HG03159 (cell line): ENCODE data around the gene FMN2.

ENCODE experiments used
- ATAC-seq: cut with Tn5 transposase; IDR thresholded peaks from one replicate; pipeline ENCODE4 v1.9.1; 2021; ENCODE audit warnings: mild to moderate bottlenecking, moderate library complexity; ENCODE audit not compliant: unreplicated experiment

The FMN2 gene

DNA sequence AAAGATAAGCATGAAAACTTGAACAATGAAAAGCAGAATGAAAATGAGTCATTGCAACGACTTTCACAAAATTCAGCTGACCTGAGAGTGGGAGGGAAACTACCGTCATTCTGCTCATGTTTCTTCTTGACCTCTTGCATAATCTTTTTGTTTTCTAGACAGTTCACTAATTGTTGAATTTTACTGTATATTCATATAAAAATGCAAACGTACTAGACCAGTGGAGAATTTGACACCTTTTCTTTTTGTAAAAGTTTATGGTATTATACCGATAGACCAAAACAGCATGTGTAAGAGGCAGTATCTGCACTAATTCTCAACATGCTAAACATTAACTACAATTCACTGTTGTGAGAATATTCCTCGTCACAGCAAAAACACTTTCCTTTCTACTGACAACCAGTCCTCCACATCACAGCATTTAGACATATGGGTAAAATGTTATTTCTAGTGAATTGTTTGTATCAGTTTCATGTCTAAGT, 382.5 kb downstream of the FMN2 start:
- peak; percentile 85 for ATAC-seq

DNA sequence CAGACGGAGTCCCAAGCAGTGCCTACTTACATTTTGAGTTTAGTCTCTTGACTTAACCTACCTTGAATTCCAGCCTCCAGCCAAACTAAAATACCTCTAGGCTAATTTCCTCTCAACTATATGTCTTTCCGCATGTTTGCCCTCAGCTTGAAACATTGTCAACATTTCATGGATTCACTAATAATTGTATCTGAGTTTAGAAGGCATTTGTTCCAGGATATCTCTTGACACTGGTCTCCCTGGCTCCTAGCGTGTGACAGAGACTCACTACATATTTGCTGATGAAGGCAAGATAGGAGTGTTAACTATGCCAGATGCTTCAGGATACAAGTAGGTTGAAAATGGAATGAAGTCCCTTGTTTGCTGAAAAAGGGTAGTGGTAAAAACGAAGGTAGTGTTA, 384.1 kb downstream of the FMN2 start:
- no peak for ATAC-seq

DNA sequence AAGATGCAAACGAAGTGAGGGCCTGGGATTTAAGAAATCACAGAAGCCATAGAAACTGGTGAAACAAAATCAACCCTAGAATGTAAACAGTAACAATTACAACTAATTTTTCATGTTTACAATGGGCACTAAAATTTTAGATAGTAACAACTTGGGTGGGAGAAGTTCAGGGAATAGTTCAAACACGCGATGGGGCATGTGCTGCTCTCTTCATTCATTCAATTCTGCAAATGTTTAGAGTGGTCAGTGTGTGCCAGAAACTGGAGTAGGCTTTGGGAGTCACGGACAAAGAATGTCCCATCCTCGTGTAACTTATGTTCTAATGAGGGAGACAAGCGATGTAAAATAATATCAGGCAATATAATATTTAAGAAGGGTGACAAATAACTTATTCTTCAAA, 386.9 kb downstream of the FMN2 start:
- ATAC-seq = no peak

DNA sequence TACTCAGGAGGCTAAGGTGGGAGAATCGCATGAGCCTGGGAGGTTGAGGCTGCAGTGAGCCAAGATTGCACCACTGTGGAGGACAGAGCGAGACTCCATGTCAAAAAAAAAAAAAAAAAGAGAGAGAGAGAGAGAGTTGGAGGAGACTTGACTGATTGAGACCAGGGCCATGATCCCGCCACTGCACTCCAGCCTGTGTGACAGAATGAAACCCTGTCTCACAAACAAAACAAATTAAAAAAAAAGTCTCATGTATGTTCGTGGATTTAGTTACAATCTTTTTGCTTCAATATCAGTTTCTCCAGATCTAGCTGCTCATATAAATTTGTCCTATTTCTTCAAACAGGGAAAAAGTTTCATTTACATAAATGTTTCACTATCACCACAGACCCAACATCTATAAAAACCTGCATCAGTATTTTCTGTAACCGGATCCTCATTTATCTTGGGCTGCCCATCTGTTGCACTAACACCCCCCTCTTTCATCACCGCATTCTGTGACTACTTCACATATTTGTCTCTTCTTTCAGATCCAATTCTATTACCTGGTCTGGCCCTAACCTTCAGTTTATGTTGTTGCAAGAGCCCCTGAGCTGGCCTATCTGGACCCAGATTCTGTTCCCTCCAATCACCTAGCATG, 393.2 kb downstream of the FMN2 start:
- ATAC-seq = no peak

DNA sequence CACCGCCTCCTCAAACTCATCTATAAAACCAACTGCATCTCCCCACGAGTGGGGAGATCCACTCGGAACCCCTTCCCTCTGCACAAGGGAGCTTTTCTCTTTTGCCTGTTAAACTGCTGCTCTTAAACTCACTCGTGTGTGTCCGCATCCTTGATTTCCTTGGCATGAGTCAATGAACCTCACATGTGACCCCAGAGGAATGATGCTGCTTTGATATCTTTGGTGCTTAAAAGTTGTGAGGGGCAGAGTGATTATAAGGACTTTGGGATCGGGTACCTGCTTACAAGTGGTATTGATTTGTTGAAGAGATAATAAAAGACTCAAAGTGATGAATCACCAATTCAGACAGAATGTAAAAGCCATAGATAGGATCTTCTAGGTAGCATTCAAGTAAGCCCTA, 394.9 kb downstream of the FMN2 start:
- no peak for ATAC-seq

DNA sequence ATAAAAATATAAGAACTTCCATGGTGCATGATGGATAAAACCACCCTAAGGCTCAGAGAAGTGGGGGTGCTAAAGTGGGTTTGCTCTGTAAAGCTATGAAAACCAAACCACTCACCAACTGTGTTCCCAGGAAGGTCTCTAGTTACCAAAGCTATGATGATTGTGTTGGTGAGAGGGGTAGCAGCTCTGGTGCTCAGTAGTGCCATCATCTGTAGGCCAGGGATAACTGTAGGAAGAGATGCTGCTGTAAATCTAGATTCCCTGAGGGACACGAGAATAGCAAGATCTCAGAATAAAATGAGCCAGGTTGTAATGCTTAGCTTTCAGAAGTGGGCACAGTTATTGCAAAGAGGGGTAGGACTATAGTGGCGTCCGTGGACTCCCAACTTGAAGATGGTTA, 395.8 kb downstream of the FMN2 start:
- no peak for ATAC-seq

DNA sequence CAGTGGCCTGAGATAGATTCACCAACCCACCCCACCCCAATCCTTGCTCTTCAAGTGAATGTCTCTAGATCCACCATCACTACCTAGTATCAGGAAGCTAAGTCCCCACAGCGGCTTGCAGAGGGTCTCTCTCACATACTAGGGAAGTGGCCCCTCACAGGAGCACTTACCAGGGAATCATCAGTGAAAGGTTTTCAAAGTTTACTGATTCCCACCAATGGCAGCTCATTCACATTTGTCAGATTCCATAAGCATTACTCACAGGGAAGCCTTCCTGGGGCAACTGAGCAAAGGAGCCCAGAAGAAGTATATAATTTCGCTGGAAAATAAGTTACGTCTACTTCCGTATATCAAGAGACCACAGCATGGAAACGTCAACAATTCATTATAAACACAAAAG, 399.5 kb downstream of the FMN2 start:
- ATAC-seq = no peak

DNA sequence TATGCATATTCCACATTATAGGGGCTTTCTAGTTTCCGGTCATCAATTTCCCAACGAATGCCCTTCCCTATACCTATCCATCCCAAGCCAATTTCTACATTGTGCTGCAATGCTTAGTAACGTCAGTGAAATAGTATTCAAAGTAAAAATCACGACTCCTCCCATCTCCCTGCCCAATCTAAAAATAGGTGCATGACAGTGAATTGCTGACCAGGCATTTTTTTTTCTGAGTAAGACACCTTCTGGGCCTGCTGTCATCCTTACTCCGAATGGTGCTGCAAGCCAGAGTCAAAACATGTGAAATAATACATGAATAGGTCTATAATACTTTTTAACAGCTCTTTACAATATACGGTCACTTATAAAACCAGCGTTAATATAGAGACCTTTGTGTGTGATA, 400.1 kb downstream of the FMN2 start:
- no peak for ATAC-seq

DNA sequence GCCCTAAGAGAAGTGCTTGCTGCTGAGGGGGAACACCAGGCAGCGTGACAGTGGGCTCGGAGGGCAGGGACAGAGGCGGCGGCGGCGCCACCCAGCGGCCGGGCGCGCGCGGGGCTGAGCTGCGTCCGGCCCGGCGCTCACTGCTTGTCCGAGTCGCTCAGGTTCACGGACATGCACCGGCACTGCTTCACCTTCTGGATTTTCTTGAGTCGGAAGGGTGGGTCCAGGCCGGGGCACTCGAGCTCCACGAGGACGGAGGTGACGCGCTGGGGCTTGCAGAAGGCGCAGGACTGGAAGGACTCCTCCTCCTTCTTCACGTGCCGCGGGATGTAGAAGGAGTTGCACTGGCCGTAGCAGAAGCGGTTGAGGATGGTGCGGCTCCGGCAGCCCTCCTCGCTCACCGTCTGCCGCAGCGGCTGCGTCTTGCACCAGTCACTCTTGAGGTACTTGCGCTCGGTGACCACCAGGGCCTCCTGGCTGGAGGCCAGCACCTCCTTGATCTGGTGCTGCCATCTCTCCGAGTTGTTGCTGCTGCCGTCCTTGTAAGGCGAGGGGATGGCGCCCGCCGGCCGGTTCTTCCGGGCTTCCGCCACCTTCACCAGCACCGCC, 401.3 kb downstream of the FMN2 start:
- ATAC-seq = no peak

DNA sequence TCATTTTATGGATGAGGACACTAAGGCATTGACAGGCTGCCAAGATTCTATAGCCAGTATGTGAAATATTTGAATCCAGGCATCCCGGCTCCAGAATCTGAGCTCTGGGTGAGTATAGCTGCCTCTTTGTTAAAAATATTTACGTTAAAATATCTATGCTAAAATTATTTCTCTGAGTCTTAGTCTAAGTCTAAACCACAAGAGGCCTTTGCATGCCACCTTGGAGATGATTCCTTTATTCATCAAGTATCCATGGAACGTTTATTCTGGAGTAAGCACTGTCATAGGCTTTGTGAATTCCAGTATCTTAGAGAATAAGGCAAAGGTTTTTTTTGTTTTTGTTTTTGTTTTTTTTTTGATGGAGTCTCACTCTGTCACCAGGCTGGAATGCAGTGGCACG, 403.9 kb downstream of the FMN2 start:
- no peak for ATAC-seq

DNA sequence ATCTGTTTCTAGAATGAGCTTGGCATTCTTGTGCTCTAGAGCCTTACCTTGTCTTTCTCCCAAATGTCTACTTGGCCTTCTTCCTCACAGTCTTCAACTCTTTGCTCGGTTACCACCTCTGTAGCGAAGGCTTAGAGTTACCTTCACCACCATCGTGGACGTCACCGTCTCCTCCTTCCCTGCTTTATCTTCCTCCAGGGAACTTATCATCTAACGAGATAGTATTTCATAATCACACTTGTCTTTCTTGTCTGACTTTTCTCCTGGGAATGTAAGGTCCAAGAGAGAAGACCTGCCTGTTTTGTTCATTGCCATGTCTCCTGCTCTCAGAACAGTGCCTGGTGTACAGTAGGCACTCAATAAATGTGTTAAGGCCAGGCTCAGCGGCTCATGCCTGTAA, 404.7 kb downstream of the FMN2 start:
- no peak for ATAC-seq

DNA sequence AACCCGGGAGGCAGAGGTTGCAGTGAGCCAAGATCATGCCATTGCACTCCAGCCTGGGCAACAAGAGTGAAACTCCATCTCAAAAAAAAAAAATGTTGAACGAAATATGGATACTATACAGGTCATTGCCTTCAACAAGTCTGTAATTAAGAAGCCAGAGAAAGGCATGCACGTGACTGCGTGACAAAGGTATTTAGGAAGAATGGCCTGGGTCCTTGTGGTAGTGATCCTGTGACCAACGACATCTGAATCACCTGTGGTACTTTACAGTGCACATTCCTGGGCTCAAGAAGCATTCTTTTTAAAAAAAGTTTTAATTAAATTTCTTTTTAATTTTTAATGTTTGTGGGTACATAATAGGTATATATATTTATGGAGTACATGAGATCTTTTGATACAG, 405.3 kb downstream of the FMN2 start:
- ATAC-seq = no peak

DNA sequence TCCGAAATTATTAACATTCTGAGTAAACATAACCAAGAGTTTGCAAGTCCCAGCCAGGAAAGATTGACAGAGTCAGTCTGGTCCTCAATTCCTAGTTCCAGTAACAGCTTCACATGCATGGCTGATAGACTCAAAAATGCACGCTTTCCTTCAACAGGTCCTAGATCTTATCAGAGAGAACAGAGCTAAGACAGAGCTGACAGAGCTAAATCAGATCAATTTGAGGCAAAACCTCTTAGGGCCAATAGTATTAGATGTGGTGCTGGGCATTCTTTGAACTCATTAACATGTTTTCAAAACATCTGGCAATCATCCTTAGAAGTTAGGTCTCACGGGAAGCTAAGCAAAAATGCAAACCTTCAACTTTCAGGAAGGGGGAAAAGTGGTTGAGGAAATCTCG, 406.2 kb downstream of the FMN2 start:
- no peak for ATAC-seq

DNA sequence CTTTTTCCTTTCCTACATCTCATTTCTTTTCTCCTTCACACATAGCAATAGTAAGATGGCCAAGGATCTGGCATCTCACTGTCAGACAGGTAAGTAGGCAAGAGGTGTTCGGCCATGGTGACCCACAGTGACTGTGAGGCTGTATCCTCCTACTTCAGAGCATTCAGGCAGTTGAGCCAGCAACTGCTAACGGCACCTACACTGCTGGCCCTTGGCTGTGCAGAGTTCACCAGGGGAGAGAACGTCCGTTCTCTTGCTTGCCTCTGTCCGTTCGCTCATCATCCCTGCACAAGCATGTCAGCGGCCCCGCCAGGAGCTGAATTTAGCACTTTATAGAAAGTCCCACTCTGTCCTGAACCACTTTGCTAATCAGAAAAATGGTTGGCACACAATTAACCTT, 406.7 kb downstream of the FMN2 start:
- ATAC-seq = no peak

DNA sequence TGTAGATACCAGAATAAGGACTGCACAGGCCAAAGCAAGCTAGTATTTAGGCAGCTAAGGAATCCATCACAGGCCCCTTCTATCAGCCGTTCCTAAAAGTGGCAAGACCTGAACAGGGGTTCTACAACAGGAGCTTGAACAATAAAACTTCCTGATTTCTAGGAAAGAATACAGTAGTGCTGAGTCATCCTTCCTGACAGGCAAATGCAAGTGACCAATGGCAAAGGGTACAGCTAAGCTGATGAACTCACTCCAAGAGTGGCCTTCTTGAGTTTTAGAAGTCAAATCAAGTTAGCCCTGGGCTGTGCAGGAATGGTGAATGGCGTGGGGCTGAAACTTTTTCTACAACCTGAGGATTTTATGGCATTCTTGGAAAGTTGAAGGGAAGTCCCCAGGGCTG, 407.3 kb downstream of the FMN2 start:
- ATAC-seq = no peak

DNA sequence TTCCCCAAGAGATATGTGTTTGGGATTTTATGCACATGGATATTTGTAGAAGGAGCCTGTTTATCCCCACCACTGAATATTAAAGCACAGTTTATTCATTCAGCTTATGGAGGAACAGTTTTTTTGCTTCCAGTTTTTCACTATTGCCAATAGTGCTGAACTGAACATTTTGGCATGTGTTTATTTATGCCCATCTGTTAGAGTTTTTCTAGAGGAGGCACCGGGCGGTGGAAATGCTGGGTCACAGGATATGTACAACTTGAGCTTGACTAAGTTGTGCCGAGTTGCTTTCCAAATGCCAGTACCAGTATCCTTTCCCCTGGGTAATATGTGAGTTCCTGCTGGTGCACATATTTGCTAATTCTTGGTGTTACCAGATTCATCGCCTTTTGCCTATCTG, 409.0 kb downstream of the FMN2 start:
- no peak for ATAC-seq

DNA sequence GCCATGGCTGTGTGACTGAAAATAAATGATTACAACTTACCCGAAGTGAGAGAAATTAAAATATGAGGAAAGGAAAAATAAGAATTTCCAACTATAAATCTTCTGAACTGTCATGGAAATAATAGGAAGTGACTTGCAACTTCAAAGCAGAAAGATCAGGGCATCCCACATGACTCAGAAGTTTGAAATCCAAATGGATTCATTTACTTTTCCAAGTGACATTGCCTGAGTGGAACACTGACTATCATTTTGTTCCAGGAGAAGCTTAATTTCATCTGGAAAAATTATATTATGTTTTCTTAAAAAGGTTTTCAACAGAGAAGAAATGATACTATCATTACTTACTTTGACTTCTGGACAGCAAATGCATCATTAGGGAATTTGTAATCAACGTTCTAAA, 409.4 kb downstream of the FMN2 start:
- ATAC-seq = no peak

DNA sequence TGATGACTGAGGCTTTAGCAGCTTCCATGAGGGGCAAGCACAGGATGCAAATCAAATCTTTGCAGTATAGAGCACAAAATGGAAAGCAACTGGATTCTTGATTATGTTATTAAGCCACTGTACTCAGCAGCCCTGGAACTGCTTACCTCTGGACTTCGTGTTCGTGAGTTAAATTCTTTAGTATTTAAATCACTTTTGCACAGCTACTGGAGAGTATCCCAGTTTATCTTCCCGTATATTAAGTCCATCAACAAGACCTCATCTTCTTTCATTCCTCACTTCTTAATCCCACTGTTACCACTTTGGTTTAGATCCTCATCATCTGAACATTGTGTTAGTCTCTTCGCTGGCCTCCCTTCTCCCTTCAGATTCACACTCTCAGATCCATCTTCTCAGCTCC, 411.4 kb downstream of the FMN2 start:
- no peak for ATAC-seq

DNA sequence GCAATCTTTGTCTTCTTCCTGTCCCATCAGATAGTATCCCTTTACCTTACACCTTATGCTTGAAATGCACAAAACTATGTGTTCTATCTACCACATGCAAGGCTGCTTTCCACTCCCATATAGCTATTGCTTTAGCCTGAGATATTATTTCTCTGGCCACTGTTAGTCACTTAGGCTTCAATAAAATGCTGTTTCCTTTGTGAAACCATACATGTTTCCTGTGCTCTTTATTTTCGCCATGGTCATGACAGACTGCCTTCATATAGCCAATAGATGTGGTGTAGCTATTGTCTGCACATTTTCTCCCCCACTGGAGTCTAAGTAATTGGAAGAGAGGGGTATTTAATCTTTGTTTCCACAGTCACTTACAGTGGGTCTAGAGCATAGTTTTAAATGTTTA, 411.9 kb downstream of the FMN2 start:
- ATAC-seq = no peak

DNA sequence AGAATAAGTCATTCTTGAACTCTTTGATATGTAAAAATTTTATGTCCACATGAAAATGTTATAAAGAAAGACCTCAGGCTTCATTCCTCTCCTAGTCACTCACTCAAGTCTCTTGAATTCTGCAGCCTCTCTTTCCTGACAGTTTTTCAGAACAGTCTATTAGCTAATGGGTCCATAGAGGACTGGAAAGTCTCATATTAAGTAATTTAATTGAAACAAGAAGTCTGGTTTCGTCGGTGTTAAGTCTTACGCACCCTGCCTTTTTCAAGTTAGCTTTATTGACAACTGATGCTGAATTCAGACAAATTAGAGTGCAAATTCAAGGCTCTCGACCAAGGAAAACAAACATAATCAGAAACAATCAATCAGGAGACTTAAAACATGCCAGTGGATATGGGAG, 414.5 kb downstream of the FMN2 start:
- no peak for ATAC-seq

DNA sequence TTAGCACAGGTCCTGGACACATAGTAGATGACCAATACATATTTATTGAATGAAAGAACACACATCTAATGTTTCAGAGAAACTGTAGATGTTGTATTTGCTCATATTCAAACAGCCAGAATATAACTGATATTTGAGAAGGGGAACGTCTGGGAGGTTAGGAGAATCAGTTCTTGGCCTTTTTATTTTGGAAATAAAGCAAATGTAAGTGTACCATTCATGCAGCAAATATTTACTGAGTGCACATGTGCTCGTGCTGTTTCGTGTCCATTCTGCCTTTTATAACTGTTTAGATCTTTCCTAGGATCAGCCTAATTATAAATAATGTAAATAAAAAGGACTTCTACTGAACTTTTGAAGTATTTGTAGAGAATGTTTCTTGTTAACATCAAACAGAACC, 416.5 kb downstream of the FMN2 start:
- no peak for ATAC-seq

DNA sequence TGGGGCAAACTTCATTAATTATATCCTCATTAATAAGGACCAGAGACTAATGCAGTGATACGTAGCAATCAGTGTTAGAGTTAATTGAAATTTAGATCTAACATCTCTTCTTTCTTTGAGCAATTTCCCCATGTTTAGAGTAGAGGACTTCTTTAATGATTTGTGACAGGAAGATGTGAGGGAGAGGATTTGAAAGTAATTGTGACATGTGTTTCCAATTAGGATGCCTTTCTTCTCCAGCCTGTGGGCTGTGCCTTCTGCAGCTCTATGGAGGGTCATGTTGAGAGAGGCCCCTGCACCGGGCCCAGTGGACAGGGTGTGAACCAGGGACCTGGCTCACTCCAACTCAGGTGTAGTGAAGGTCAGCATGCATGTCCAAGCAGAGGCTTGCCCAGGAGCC, 417.3 kb downstream of the FMN2 start:
- no peak for ATAC-seq

DNA sequence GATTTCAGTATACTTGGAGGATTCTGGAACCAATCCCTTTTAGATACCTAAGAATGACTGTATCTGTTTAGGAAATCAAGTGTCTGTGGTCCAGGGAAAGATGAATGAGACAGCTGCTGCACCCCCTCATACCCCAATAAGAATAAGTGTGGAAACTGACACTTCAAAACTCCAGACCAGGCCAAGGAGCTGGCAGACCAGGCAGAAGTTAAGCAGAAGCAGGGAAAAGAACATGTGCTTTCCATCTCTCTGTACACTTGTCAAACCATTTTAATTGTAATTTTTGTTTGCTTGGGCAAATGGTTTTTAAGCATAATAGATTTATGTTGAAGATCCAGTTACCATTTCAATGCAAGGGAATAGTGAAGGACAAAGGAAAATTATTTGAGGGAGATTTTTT, 420.1 kb downstream of the FMN2 start:
- no peak for ATAC-seq
